ENCODE results near the gene FOXK2.

The FOXK2 gene

GRCh38 chr17:82489851-82490511 lies 29.6 kb upstream of the FOXK2 start:
- TF ChIP-seq CTCF (IDR thresholded peaks at IDR 0.05; ENCODE audit: extremely low read depth, insufficient read depth, missing control alignments): no peak
- DNase-seq (ENCODE audit: low spot score): no peak
- in situ Hi-C loops (cut with MboI; ENCODE audit: low pct_unique_long_range_greater_than_20kb, low sequenced_read_pairs, unreplicated experiment): no loop called here

- TF ChIP-seq CTCF (IDR thresholded peaks at IDR 0.05; ENCODE audit: extremely low read depth, insufficient read depth, missing control alignments): no peak
- no peak for DNase-seq (ENCODE audit: low spot score)
- in situ Hi-C loops (cut with MboI; ENCODE audit: low pct_unique_long_range_greater_than_20kb, low sequenced_read_pairs, unreplicated experiment): no loop called here
Measured at GRCh38 chr17:82490512-82491195, 28.9 kb upstream of the FOXK2 start.

- in situ Hi-C loops (cut with MboI; ENCODE audit: low pct_unique_long_range_greater_than_20kb, low sequenced_read_pairs, unreplicated experiment): no loop called here
- TF ChIP-seq CTCF (IDR thresholded peaks at IDR 0.05; ENCODE audit: extremely low read depth, insufficient read depth, missing control alignments): no peak
- no peak for DNase-seq (ENCODE audit: low spot score)
Measured at GRCh38 chr17:82491196-82491530, 28.4 kb upstream of the FOXK2 start.

- in situ Hi-C loops (cut with MboI; ENCODE audit: low pct_unique_long_range_greater_than_20kb, low sequenced_read_pairs, unreplicated experiment): no loop called here
- DNase-seq (ENCODE audit: low spot score): no peak
Measured at GRCh38 chr17:82491533-82491932, 28.0 kb upstream of the FOXK2 start.

GRCh38 chr17:82492643-82493225 lies 26.8 kb upstream of the FOXK2 start:
- no peak for DNase-seq (ENCODE audit: low spot score)
- in situ Hi-C loops (cut with MboI; ENCODE audit: low pct_unique_long_range_greater_than_20kb, low sequenced_read_pairs, unreplicated experiment): no loop called here
- TF ChIP-seq CTCF (IDR thresholded peaks at IDR 0.05; ENCODE audit: extremely low read depth, insufficient read depth, missing control alignments): no peak

More at GRCh38 chr17:82491533-82491932, 28.0 kb upstream of the FOXK2 start:
- no peak for TF ChIP-seq CTCF (IDR thresholded peaks at IDR 0.05; ENCODE audit: extremely low read depth, insufficient read depth, missing control alignments)

- TF ChIP-seq CTCF (IDR thresholded peaks at IDR 0.05; ENCODE audit: extremely low read depth, insufficient read depth, missing control alignments): no peak
- in situ Hi-C loops (cut with MboI; ENCODE audit: low pct_unique_long_range_greater_than_20kb, low sequenced_read_pairs, unreplicated experiment): no loop called here
- no peak for DNase-seq (ENCODE audit: low spot score)
Measured at GRCh38 chr17:82493226-82493781, 26.2 kb upstream of the FOXK2 start.

All from GM13977 (cell line).